HEK293 (cell line): ENCODE measurements around the gene SLC15A2.

ENCODE experiments used
- CTCF ChIA-PET: fragments of 350-600 bp; formaldehyde crosslinking; extraction: SDS; loops from one replicate; lab custom pipeline; 2021; ENCODE audit warnings: antibody characterized with exemption; lab: Yijun Ruan, JAX
- POLR2A ChIA-PET: fragments of 300-600 bp; formaldehyde crosslinking; extraction: SDS; loops from one replicate; lab custom pipeline; 2020; ENCODE audit warnings: antibody characterized with exemption, inconsistent platforms; lab: Yijun Ruan, JAX
- H3K27ac ChIP-seq: fragments of 200-500 bp; sonication (Bioruptor generic); 2 replicates; pipeline ENCODE4 v1.5.1; 2014; ENCODE audit warnings: low read depth, low read length, control low read depth, inconsistent platforms; ENCODE audit errors: extremely low read depth
- H3K36me3 ChIP-seq, 2 experiments: fragments of 200-500 bp in 1 of 2; sonication (Bioruptor generic) in 1 of 2; 1 replicate in 1 of 2; 2 replicates in 1 of 2; pipeline ENCODE4 v1.5.1; 2014 to 2017; ENCODE audit warnings: inconsistent platforms in 2 of 2, low read length in 2 of 2; ENCODE audit not compliant: control insufficient read depth in 2 of 2, insufficient read depth in 1 of 2
- H3K4me1 ChIP-seq: fragments of 200-500 bp; sonication (Bioruptor generic); 2 replicates; pipeline ENCODE4 v1.5.1; 2014; ENCODE audit warnings: mild to moderate bottlenecking, low read length, inconsistent platforms; ENCODE audit not compliant: control insufficient read depth, insufficient read depth
- H3K4me3 ChIP-seq: 2 replicates; pipeline ENCODE4 v1.5.1; 2011; ENCODE audit warnings: low read depth, mild to moderate bottlenecking, control low read depth, low read length, moderate library complexity
- H3K9me3 ChIP-seq: fragments of 200-500 bp; sonication (Bioruptor generic); 2 replicates; pipeline ENCODE4 v1.5.1; 2014; ENCODE audit warnings: low read depth, low read length, inconsistent platforms; ENCODE audit not compliant: control insufficient read depth, insufficient read depth
- GFI1B ChIP-seq: fragments of 450-650 bp; formaldehyde crosslinking; IDR thresholded peaks from 2 replicates; pipeline ENCODE4 v1.5.1; 2016; ENCODE audit warnings: missing biosample characterization, missing genetic modification characterization
- GLI4 ChIP-seq: fragments of 450-650 bp; formaldehyde crosslinking; IDR thresholded peaks from 2 replicates; pipeline ENCODE4 v1.5.1; 2016; ENCODE audit warnings: missing biosample characterization, missing genetic modification characterization
- KLF10 ChIP-seq: fragments of 450-650 bp; IDR thresholded peaks from 2 replicates; pipeline ENCODE4 v1.5.1; 2018; ENCODE audit warnings: missing biosample characterization, mild to moderate bottlenecking, missing genetic modification characterization
- KLF8 ChIP-seq: fragments of 450-650 bp; formaldehyde crosslinking; IDR thresholded peaks from 2 replicates; pipeline ENCODE4 v1.5.1; 2016; ENCODE audit warnings: missing biosample characterization, missing genetic modification characterization
- RBAK ChIP-seq: fragments of 450-650 bp; formaldehyde crosslinking; IDR thresholded peaks from 2 replicates; pipeline ENCODE4 v1.5.1; 2016; ENCODE audit warnings: missing biosample characterization, missing genetic modification characterization
- SCRT1 ChIP-seq: fragments of 450-650 bp; formaldehyde crosslinking; IDR thresholded peaks from 2 replicates; pipeline ENCODE4 v1.5.1; 2016; ENCODE audit warnings: missing biosample characterization, missing genetic modification characterization, borderline replicate concordance
- ZBTB48 ChIP-seq: fragments of 450-650 bp; formaldehyde crosslinking; IDR thresholded peaks from 2 replicates; pipeline ENCODE4 v1.5.1; 2016; ENCODE audit warnings: missing biosample characterization, missing genetic modification characterization
- ZFP69B ChIP-seq: fragments of 450-650 bp; formaldehyde crosslinking; IDR thresholded peaks from 2 replicates; pipeline ENCODE4 v1.5.1; 2016; ENCODE audit warnings: missing biosample characterization, missing genetic modification characterization
- ZNF169 ChIP-seq: fragments of 450-650 bp; formaldehyde crosslinking; IDR thresholded peaks from 2 replicates; pipeline ENCODE4 v1.5.1; 2016; ENCODE audit warnings: missing biosample characterization, missing genetic modification characterization
- ZNF19 ChIP-seq: fragments of 450-650 bp; formaldehyde crosslinking; IDR thresholded peaks from 2 replicates; pipeline ENCODE4; 2016; ENCODE audit warnings: missing biosample characterization, missing genetic modification characterization, low read depth
- ZNF341 ChIP-seq: fragments of 450-650 bp; formaldehyde crosslinking; IDR thresholded peaks from 2 replicates; pipeline ENCODE4; 2016; ENCODE audit warnings: low read depth, missing biosample characterization, missing genetic modification characterization
- ZNF354C ChIP-seq: fragments of 450-650 bp; formaldehyde crosslinking; IDR thresholded peaks from 2 replicates; pipeline ENCODE4 v1.5.1; 2016; ENCODE audit warnings: missing biosample characterization, missing genetic modification characterization, low read depth, borderline replicate concordance
- ZNF366 ChIP-seq: fragments of 450-650 bp; formaldehyde crosslinking; conservative IDR thresholded peaks from 2 replicates; pipeline ENCODE4 v1.5.1; 2016; ENCODE audit warnings: missing biosample characterization, missing genetic modification characterization
- ZNF423 ChIP-seq: fragments of 450-650 bp; formaldehyde crosslinking; IDR thresholded peaks from 2 replicates; pipeline ENCODE4 v1.5.1; 2016; ENCODE audit warnings: missing biosample characterization, missing genetic modification characterization
- ZNF558 ChIP-seq: fragments of 450-650 bp; formaldehyde crosslinking; IDR thresholded peaks from 2 replicates; pipeline ENCODE4 v1.5.1; 2016; ENCODE audit warnings: missing biosample characterization, missing genetic modification characterization
- ZNF561 ChIP-seq: fragments of 450-650 bp; IDR thresholded peaks from 2 replicates; pipeline ENCODE4 v1.5.1; 2018; ENCODE audit warnings: missing biosample characterization, missing genetic modification characterization, borderline replicate concordance
- ZNF585B ChIP-seq: fragments of 450-650 bp; formaldehyde crosslinking; IDR thresholded peaks from 2 replicates; pipeline ENCODE4 v1.5.1; 2016; ENCODE audit warnings: missing biosample characterization, missing genetic modification characterization
- ZNF701 ChIP-seq: fragments of 450-650 bp; formaldehyde crosslinking; IDR thresholded peaks from 2 replicates; pipeline ENCODE4 v1.5.1; 2016; ENCODE audit warnings: missing biosample characterization, missing genetic modification characterization
- TF ChIP-seq, protein P1 (sequence below): fragments of 450-650 bp; formaldehyde crosslinking; IDR thresholded peaks from 2 replicates; pipeline ENCODE4 v1.5.1; 2016; ENCODE audit warnings: missing biosample characterization, missing genetic modification characterization
- TF ChIP-seq, protein P2 (sequence below): fragments of 450-650 bp; formaldehyde crosslinking; conservative IDR thresholded peaks from 2 replicates; pipeline ENCODE4 v1.5.1; 2016; ENCODE audit warnings: low read depth, missing biosample characterization, missing genetic modification characterization
- TF ChIP-seq, protein P3 (sequence below): IDR thresholded peaks from 2 replicates; pipeline ENCODE4 v1.6.1; 2011; ENCODE audit warnings: mild to moderate bottlenecking, low read depth, low read length, borderline replicate concordance

SLC15A2 gene

GRCh38 chr3:121985846-121986245, 91.6 kb downstream of the SLC15A2 start:
- H3K4me3 ChIP-seq, result no peak overlapping the region
- H3K4me1 ChIP-seq, result no peaks in the 10 kb centered on the region
- TF ChIP-seq ZNF341 (no peak), ZNF558 (tag by site-specific recombination) (no peak), ZFP69B (tag by site-specific recombination) (no peak), ZNF423 (tag by site-specific recombination) (no peak), SCRT1 (tag by site-specific recombination) (no peak), ZNF561 (tag by site-specific recombination) (no peak), GLI4 (no peak), ZNF19 (no peak), ZNF354C (no peak), ZNF366 (no peak), KLF8 (tag by site-specific recombination) (no peak), ZNF585B (tag by site-specific recombination) (no peak), KLF10 (tag by site-specific recombination) (no peak)
- TF ChIP-seq, protein P1, sequence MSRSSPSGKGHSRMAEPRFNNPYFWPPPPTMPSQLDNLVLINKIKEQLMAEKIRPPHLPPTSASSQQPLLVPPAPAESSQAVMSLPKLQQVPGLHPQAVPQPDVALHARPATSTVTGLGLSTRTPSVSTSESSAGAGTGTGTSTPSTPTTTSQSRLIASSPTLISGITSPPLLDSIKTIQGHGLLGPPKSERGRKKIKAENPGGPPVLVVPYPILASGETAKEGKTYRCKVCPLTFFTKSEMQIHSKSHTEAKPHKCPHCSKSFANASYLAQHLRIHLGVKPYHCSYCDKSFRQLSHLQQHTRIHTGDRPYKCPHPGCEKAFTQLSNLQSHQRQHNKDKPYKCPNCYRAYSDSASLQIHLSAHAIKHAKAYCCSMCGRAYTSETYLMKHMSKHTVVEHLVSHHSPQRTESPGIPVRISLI (tag by site-specific recombination), result no peak
- TF ChIP-seq, all 188 proteins: peak for 0
- CTCF ChIA-PET, result interaction anchor here (1.8 kb wide), 1 partner anchor 10 kb away, joined by 9 read pairs; no protein-coding TSS in a partner anchor
- POLR2A ChIA-PET, result no interaction called here
- no peak overlapping the region for H3K27ac ChIP-seq
- no peaks in the 10 kb centered on the region for H3K9me3 ChIP-seq
- H3K36me3 ChIP-seq, result no peaks in the 10 kb centered on the region

- ChIA-PET POLR2A (no interaction called here), CTCF (no interaction called here)
- Histone ChIP-seq H3K27ac (no peak overlapping the region), H3K4me1 (no peaks in the 10 kb centered on the region), H3K36me3 (no peaks in the 10 kb centered on the region), H3K9me3 (no peaks in the 10 kb centered on the region), H3K4me3 (no peak overlapping the region)
- TF ChIP-seq RBAK (tag by site-specific recombination) (no peak), GFI1B (no peak), ZBTB48 (no peak), ZNF169 (no peak), ZNF701 (tag by site-specific recombination) (no peak)
- TF ChIP-seq, protein P2, sequence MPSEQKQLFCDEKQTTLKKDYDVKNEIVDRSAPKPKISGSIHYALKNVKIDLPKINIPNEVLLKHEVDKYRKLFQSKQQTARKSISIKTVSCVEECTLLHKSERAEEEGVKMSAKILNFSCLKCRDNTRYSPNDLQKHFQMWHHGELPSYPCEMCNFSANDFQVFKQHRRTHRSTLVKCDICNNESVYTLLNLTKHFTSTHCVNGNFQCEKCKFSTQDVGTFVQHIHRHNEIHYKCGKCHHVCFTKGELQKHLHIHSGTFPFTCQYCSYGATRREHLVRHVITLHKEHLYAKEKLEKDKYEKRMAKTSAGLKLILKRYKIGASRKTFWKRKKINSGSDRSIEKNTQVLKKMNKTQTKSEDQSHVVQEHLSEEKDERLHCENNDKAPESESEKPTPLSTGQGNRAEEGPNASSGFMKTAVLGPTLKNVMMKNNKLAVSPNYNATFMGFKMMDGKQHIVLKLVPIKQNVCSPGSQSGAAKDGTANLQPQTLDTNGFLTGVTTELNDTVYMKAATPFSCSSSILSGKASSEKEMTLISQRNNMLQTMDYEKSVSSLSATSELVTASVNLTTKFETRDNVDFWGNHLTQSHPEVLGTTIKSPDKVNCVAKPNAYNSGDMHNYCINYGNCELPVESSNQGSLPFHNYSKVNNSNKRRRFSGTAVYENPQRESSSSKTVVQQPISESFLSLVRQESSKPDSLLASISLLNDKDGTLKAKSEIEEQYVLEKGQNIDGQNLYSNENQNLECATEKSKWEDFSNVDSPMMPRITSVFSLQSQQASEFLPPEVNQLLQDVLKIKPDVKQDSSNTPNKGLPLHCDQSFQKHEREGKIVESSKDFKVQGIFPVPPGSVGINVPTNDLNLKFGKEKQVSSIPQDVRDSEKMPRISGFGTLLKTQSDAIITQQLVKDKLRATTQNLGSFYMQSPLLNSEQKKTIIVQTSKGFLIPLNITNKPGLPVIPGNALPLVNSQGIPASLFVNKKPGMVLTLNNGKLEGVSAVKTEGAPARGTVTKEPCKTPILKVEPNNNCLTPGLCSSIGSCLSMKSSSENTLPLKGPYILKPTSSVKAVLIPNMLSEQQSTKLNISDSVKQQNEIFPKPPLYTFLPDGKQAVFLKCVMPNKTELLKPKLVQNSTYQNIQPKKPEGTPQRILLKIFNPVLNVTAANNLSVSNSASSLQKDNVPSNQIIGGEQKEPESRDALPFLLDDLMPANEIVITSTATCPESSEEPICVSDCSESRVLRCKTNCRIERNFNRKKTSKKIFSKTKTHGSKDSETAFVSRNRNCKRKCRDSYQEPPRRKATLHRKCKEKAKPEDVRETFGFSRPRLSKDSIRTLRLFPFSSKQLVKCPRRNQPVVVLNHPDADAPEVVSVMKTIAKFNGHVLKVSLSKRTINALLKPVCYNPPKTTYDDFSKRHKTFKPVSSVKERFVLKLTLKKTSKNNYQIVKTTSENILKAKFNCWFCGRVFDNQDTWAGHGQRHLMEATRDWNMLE (tag by site-specific recombination), result no peak
- TF ChIP-seq, protein P3, sequence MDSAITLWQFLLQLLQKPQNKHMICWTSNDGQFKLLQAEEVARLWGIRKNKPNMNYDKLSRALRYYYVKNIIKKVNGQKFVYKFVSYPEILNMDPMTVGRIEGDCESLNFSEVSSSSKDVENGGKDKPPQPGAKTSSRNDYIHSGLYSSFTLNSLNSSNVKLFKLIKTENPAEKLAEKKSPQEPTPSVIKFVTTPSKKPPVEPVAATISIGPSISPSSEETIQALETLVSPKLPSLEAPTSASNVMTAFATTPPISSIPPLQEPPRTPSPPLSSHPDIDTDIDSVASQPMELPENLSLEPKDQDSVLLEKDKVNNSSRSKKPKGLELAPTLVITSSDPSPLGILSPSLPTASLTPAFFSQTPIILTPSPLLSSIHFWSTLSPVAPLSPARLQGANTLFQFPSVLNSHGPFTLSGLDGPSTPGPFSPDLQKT, result no peak
Observed at GRCh38 chr3:121988146-121988545, 93.9 kb downstream of the SLC15A2 start.
